ENCODE data around the gene TBC1D24.
"Not testable (repeated sequence)": the region's sequence is repeated elsewhere in the genome, so short reads cannot be mapped to it uniquely, and the experiment has no call there.

- TF ChIP-seq CTCF (IDR thresholded peaks at IDR 0.05); EZH2 (IDR thresholded peaks at IDR 0.05; ENCODE audit: borderline replicate concordance, insufficient read depth, low read depth, low read length, poor library complexity, severe bottlenecking): not testable (repeated sequence)
These were observed 5.1 kb downstream of the TBC1D24 start for GRCh38 chr16:2479996-2480395.

All from B cell (primary cell).